Stimulated activated CD8-positive, alpha-beta memory T cell treated with anti-CD3 and anti-CD28 coated beads, Interleukin-7, amount 100 ng/mL, for 48 hours (primary cell): ENCODE data around the gene TEAD1.

Source experiments
- DNase-seq, 2 donors: peaks; one replicate each; pipeline ENCODE4 v3.0.0-alpha.2; 2020; ENCODE audit warnings: low read depth in 1 of 2; ENCODE audit errors: extremely low read depth in 1 of 2

Gene TEAD1

DNA sequence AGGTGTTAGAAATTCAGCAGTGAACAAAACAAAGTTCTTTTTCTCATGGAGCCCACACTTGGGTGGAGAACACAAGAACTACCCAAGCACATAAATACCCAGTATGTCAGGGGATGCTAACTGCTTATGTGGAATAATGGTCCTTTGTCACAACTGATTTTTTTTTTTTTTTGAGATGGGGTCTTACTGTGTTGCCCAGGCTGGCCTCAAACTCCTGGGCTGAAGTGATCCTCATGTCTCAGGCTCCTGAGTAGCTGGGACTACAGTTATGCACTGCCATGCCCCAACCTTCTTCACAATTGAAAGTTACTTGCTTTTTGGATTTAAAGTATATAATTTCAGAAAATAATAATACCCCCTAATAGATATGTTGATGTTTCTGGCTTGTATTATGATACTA, 212.3 kb downstream of the TEAD1 start:
- DNase-seq: no peak

DNA sequence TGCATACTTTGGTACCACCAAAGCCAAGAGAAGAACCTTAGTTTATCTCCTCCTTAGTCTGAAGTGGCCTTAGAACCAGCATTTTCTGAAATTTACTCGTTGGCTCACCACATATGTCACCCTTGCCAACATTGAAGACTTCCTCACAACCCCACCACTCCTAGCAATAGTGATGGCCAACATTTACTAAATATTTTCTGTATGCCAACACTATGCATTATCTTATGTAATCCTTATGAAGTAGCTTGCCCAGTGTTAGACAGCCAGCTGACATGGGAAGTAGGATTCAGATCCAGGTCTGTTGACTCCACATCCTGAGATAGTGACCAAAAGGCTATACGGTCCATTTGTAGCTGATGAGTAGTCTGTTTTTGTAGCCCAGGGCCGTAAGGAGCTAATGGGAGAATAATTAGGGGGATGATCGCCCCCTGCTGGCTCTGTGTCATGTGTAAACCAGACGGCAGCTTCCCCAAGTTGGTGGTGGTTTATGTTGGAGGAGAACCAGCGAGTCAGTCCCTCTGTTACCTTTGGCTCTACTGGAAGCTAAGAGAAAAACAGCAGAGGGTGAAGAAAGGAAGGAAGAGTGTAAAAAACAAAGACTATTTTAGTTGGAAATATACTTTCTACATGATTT, 214.4 kb downstream of the TEAD1 start:
- DNase-seq: peak in 1 of 2 donors; percentile 36

DNA sequence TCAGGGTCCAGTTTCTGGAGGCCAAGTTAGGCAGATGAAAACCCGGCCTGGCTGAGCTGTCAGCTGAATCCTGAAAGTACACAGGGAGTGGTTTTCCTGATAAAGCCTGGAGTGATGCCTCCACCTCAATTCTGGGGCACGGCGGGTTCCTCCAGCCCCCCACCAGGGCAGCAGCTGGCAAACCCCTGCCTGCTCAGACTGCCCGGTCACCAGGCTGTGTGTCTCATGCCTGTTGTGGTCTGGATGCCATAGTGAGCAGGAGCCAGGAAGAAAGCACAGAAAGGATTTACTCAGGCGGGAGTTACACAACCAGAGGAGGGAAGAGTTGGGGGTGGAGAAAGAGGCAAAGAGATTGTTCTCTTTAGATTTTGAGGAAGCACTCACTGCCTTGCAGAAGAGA, 215.0 kb downstream of the TEAD1 start:
- DNase-seq: no peak

GRCh38 chr11:12890476-12890875, 216.3 kb downstream of the TEAD1 start:
- DNase-seq: no peak

DNA sequence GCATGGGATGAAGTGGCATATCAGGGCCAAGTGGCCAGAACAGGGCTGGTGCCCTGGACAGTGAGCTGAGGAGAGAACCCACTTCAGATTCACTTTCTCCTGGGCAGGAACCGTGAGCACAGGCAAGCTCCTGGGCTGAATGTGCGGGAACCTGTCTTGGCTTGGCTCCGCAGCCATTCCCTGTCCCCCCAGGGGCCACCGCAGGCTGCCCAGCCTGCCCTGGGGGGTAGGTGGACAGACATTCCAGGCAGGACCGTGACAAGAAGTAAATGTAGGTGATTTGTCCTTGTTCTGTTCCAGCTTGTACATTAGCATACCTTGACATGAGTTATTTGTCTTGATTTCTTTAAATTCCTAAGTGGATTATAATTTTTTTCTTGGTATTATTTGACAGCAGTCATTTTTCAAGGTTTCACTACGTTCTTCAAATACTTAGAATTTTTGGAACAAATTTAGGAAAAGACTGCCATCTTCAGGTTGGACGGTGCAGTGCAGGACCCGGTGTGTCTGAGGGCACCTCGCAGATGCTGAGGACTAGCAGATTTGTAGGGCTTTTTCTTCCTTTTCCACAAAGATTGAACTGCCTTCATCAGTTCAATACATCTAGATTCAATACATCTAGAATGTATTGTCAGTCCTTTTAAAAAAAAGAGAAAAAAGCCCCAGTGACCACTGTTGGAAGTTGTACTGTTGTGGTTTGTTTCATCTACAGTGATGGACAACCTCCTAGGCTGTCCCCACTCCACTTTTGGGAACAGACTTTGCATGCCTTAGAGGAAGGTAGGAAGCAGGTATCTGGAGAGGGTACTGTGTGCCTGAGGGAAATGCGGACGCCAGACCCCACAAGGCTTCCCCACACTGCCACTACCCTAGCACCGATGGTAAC, 219.8 kb downstream of the TEAD1 start:
- peak in 1 of 2 donors; percentile 12 for DNase-seq

DNA sequence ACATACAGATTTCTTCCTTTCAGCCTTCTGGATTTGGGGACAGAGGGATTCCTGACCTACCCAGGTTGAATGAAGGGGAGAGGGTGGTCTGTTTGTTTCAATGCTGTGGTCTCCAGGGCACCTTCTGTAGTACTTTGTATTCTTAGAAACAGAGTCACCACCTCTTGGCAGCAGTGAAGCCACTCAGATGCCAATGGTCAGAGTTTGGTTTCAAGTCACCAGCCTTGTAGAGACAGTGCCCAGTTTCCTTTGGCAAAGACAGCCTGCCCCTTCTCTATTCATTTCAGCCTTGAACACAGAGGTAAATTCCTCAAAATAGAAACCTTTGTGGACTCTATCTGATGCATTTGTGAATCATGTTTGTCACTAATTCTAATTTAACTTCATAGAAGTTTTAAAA, 223.2 kb downstream of the TEAD1 start:
- no peak for DNase-seq

DNA sequence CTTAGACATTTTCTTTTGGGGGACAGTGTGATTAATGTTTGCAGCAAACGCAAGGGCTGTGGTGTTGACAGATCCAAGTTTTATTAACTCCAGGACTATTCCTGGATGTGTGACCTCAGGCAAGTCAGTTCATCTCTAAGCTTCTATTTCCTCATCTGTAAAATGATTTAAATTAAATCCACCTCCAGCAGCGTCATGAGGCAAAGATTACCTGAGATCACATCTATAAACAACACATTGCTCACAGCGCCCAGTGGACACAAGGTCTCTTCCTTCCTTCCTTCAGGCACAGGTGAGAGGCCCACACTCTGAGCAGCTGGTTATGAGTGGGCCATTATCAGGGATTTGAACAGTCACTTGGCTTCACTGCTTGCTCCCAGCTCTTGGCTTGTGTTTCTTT, 223.6 kb downstream of the TEAD1 start:
- DNase-seq: no peak

DNA sequence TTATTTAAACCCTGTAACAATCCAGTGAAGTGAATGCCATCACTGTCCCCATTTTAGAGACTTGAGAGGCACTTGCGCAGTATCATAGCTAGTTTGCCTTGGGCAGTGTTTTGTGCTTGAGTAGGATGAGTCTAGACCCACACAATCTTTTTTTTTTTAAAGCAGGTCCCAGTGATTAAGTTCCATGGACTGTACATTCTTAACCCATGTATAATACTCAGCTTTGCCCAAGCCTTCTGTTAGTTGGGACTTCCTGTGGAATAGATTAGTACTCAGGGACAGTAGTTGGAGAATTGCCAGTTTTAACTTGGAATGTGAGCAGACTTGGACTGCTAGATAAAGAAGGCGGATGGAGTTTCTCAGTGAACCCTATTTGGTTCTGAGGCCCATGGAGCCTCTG, 226.3 kb downstream of the TEAD1 start:
- no peak for DNase-seq

GRCh38 chr11:12901272-12901671, 227.1 kb downstream of the TEAD1 start:
- DNase-seq: no peak

DNA sequence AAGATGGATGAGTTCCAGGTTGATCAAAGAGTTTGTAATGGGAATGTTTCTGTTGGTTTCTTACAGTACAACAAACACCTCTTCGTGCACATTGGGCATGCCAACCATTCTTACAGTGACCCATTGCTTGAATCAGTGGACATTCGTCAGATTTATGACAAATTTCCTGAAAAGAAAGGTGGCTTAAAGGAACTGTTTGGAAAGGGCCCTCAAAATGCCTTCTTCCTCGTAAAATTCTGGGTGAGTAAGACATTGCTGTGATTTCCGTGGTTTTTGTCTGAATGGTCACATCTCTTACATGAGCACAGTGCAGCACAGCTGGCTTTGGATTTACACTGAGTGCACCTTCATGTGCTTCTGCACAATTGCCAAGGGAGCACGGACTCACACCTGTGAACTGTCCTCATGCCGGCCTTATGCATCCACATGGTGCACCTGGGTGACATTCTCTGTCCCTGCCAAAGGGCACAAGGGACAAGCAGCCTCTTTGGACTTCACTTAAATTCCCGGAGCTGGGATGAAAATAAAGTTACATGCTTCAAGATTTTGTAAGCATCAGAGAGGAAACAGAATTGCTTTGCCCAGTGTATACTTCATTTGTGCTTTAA, 227.8 kb downstream of the TEAD1 start:
- DNase-seq: no peak

- no peak for DNase-seq
Observed at GRCh38 chr11:12902791-12903486, 228.7 kb downstream of the TEAD1 start.

GRCh38 chr11:12905435-12905834, 231.2 kb downstream of the TEAD1 start:
- no peak for DNase-seq

DNA sequence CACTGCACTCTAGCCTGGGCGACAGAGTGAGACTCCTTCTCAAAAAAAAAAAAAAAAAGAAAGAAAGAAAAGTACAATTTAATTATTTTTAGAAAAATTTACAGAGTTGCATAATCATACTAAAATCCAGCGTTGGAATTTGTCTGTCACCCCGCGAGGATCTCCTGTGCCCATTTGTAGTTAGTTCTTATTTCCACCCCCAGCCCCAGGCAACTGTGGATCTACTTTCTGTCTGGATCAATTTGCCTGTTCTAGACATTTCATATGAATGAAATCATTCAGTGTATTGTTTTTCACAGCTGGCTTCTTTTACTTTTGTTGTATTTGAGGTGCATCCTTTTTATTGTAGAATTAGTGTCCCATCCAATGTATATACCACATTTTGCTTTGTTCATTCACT, 232.3 kb downstream of the TEAD1 start:
- no peak for DNase-seq

- DNase-seq: no peak
Observed at GRCh38 chr11:12909879-12910278, 235.7 kb downstream of the TEAD1 start.

- DNase-seq: no peak
Observed at GRCh38 chr11:12914400-12914912, 240.2 kb downstream of the TEAD1 start.

- DNase-seq: no peak
Observed at GRCh38 chr11:12915093-12915492, 240.9 kb downstream of the TEAD1 start.

GRCh38 chr11:12917822-12918221, 243.6 kb downstream of the TEAD1 start:
- no peak for DNase-seq

DNA sequence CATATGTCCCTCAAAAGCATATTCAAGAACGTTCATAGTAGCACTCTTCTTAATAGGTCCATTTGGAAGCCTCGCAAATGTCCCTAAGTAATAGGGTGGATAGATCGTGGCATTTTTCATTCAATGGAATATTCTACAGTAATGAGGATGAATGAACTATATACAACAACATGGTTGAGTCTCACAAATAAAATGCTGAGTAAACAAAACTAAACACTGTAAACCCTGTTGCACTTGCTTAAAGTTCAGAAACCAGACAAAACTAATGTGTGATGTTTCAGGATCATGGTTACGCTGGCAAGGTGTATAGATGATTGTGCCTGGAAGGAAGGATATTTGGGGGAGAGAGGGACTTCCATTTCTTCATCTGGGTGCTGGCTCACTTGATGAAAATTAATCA, 244.4 kb downstream of the TEAD1 start:
- no peak for DNase-seq

DNA sequence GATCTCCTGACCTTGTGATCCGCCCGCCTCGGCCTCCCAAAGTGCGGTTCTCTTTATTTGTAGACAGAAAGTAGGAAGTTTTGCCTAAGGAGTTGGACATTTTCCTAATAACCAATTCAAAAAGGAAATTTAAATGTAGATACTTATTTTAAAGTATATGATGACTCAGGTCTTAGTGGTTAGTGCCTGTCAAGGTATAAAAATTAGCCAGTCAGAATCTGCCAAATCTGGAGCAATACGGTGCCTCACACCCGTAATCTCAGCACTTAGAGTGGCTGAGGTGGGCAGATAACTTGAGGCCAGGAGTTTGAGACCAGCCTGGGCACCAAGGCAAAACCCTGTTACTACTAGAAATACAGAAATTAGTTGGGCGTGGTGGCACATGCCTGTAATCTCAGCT, 248.2 kb downstream of the TEAD1 start:
- no peak for DNase-seq

- DNase-seq: no peak
Observed at GRCh38 chr11:12922980-12923507, 248.8 kb downstream of the TEAD1 start.

GRCh38 chr11:12924650-12925049, 250.4 kb downstream of the TEAD1 start:
- no peak for DNase-seq
